ENCODE measurements around the gene MYO5B.
A peak's percentile ranks its signal among the peaks of the same experiment; 100 is the strongest.

The MYO5B gene

GRCh38 chr18:50006470-50007046 is 188.4 kb downstream of the MYO5B start:
- no peak for DNase-seq

GRCh38 chr18:50004013-50004412 is 190.9 kb downstream of the MYO5B start:
- no peak for DNase-seq

GRCh38 chr18:50002781-50003180 is 192.2 kb downstream of the MYO5B start:
- DNase-seq: no peak

GRCh38 chr18:50000227-50000626 is 194.7 kb downstream of the MYO5B start:
- DNase-seq: no peak

GRCh38 chr18:49999128-49999527 is 195.8 kb downstream of the MYO5B start:
- DNase-seq: no peak

- DNase-seq: no peak
These were observed 197.4 kb downstream of the MYO5B start for GRCh38 chr18:49997558-49997957.

GRCh38 chr18:49994410-49994809 is 200.5 kb downstream of the MYO5B start:
- DNase-seq: no peak

GRCh38 chr18:49993299-49993698 is 201.6 kb downstream of the MYO5B start:
- no peak for DNase-seq

- DNase-seq: no peak
These were observed 206.2 kb downstream of the MYO5B start for GRCh38 chr18:49988733-49989132.

GRCh38 chr18:49988101-49988500 is 206.8 kb downstream of the MYO5B start:
- DNase-seq: no peak

GRCh38 chr18:49985236-49985635 is 209.7 kb downstream of the MYO5B start:
- no peak for DNase-seq

GRCh38 chr18:49980896-49981295 is 214.1 kb downstream of the MYO5B start:
- DNase-seq: peak; percentile 9 to 56

- peak; percentile 62 to 92 for DNase-seq
These were observed 218.0 kb downstream of the MYO5B start for GRCh38 chr18:49976795-49977560.

GRCh38 chr18:49976001-49976400 is 218.9 kb downstream of the MYO5B start:
- no peak for DNase-seq

GRCh38 chr18:49974079-49974478 is 220.9 kb downstream of the MYO5B start:
- no peak for DNase-seq

- DNase-seq: no peak
These were observed 221.4 kb downstream of the MYO5B start for GRCh38 chr18:49973592-49973991.

GRCh38 chr18:49972535-49972934 is 222.4 kb downstream of the MYO5B start:
- DNase-seq: no peak

- no peak for DNase-seq
These were observed 223.5 kb downstream of the MYO5B start for GRCh38 chr18:49971462-49971861.

- no peak for DNase-seq
These were observed 224.6 kb downstream of the MYO5B start for GRCh38 chr18:49970319-49970718.

- DNase-seq: no peak
These were observed 226.2 kb downstream of the MYO5B start for GRCh38 chr18:49968644-49969309.

- no peak for DNase-seq
These were observed 227.2 kb downstream of the MYO5B start for GRCh38 chr18:49967636-49968313.

- no peak for DNase-seq
These were observed 227.8 kb downstream of the MYO5B start for GRCh38 chr18:49967171-49967570.

- DNase-seq: no peak
These were observed 228.9 kb downstream of the MYO5B start for GRCh38 chr18:49966090-49966489.

GRCh38 chr18:49963217-49963616 is 231.7 kb downstream of the MYO5B start:
- DNase-seq: no peak
